Heart left ventricle (tissue), 16 donors: ENCODE data around the gene PRSS35. TPM values are rescaled to one million over a fixed set of nuclear protein-coding genes. Genes with fewer than 3 reads are reported as not detected.

Experiments used
- ATAC-seq, 4 donors: fragments of 200-7000 bp; cut with Tn5 transposase; one replicate each; pipeline ENCODE4 v1.9.1; 2020 to 2022; ENCODE audit warnings: moderate library complexity in 4 of 4, mild to moderate bottlenecking in 3 of 4, moderate number of reproducible peaks in 1 of 4
- DNase-seq, 5 donors: peaks; one replicate each; pipeline ENCODE4 v3.0.0-alpha.2; 2020
- H3K27ac ChIP-seq, 12 donors: fragments of 200-600 bp; sonication (generic) in 4 of 12; one replicate each; pipeline versions ENCODE4 v1.5.0 to v1.8.0; 2016 to 2022; ENCODE audit warnings: mild to moderate bottlenecking in 2 of 12
- H3K27me3 ChIP-seq, 9 donors: fragments of 200-600 bp; sonication (generic) in 2 of 9; one replicate each; pipeline versions ENCODE4 v1.5.1 to v1.8.0; 2016 to 2022; ENCODE audit warnings: mild to moderate bottlenecking in 3 of 9
- H3K36me3 ChIP-seq, 9 donors: fragments of 200-600 bp; sonication (generic) in 2 of 9; one replicate each; pipeline versions ENCODE4 v1.5.0 to v1.8.0; 2018 to 2022; ENCODE audit warnings: mild to moderate bottlenecking in 2 of 9
- H3K4me1 ChIP-seq, 12 donors: fragments of 200-600 bp; sonication (generic) in 4 of 12; one replicate each; pipeline versions ENCODE4 v1.5.0 to v1.8.0; 2016 to 2022; ENCODE audit warnings: mild to moderate bottlenecking in 3 of 12
- H3K4me3 ChIP-seq, 12 donors: fragments of 200-600 bp; sonication (generic) in 4 of 12; one replicate each; pipeline versions ENCODE4 v1.5.0 to v1.8.0; 2017 to 2022; ENCODE audit warnings: mild to moderate bottlenecking in 9 of 12, moderate library complexity in 4 of 12
- H3K9me3 ChIP-seq, 12 donors: fragments of 200-600 bp; sonication (generic) in 4 of 12; one replicate each; pipeline versions ENCODE4 v1.5.0 to v1.8.0; 2016 to 2022; ENCODE audit warnings: mild to moderate bottlenecking in 1 of 12
- POLR2A ChIP-seq, 2 donors: fragments of 450-650 bp; IDR thresholded peaks; one replicate each; pipeline ENCODE4 v1.6.1; 2017; ENCODE audit warnings: antibody characterized with exemption in 2 of 2, mild to moderate bottlenecking in 2 of 2, moderate library complexity in 2 of 2
- WGBS, 4 donors: extraction: QIAGEN DNeasy Blood & Tissue Kit in 2 of 4; methylation state at CpG; one replicate each; pipeline versions ENCODE4 v1.1.5 to v1.1.7; 2013 to 2018; 5-methylcytosine and 5-hydroxymethylcytosine counted together
- intact Hi-C, 10 donors: fragments of 100-400 bp; cut with DNase I; formaldehyde crosslinking; loops; one replicate each; pipeline versions ENCODE4 v1.11.1 to v1.14.2; 2022
- polyA plus RNA-seq, 2 donors: library from polyadenylated mRNA; stranded (reverse); fragments of 200-250 nt; gene quantifications; one replicate each; pipeline ENCODE4 v1.2.3, GENCODE V29; 2013
- total RNA-seq, 9 donors: library from RNA; depleted of rRNA in 2 of 9; stranded (reverse); fragments of >200 nt in 2 of 9; fragmentation: NEBNext Ultra II Directional in 3 of 9; extraction: Animal tissue kit (Norgen Biotek cat#: 25700) in 3 of 9; gene quantifications; one replicate each; pipeline versions ENCODE4 v1.1.0 to v1.2.4, GENCODE V29; 2016 to 2023
- TF ChIP-seq, protein P1 (sequence below), 12 donors: fragments of 200-600 bp; sonication (generic) in 4 of 12; IDR thresholded peaks; one replicate each; pipeline versions ENCODE4 v1.5.0 to v1.8.0; 2018 to 2022; ENCODE audit warnings: antibody characterized with exemption in 12 of 12, mild to moderate bottlenecking in 5 of 12
- donor health status: ischemic (EF 13 %, LVEDD 7.1; RV severe dilation, severe dysfunction).
- donor health status: healthy with polysubstance abuse.
- donor health status: DM: no; HTN: yes; CAD: no.
- donor health status: DM: no; HTN: no; CAD: no.
- donor health status: ischemic (EF 25% LVEDD 6.9; RV normal size, moderate dysfunction).
- donor health status: ischemic (EF 25% LVEDD 5.7; RV mildly dilated, moderate dysfunction).
- donor health status: healthy.
- donor health status: DM: yes; HTN: yes; CAD: no.
- donor health status: ischemic (EF 35%, LVEDD 5.7; RV mildly dilated, moderate dysfunction).
- donor health status: nonischemic (EF 11% LVEDD 7.7; RV severe dilation, severe dysfunction).
- donor health status: DM: yes; HTN: yes; CAD: no.
- donor health status: PGD.
- donor health status: ischemic (EF 29% LVEDD 5.4; RV normal size, mild dysfunction).
- donor health status: nonischemic (EF 23%, LVEDD 6.1; RV moderate dilation, normal function).

PRSS35 gene
- total and polyA plus RNA-seq, 11 donors = 0.08 to 0.75 (median 0.29) TPM; not detected in 5

DNA sequence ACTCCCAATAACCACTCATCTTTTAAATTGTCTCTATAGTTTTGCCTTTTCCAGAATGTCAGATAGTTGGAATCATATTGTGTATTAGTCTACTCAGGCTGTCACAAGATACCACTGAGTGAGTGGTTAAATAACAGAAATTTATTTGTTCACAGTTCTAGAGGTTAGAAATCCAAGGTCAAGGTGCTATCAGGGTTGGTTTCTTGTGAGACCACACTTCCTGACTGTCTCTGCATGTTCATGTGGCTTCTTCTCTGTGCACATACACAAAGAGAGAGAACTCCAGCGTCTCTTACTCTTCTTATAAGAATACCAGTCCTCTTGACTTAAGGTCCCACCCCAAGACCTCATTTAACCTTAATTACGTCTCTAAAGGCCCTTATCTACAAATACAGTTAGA is 23.9 kb upstream of the PRSS35 start:
- Histone ChIP-seq H3K9me3 (no peaks in the 10 kb centered on the region), H3K36me3 (no peaks in the 10 kb centered on the region), H3K27me3 (no peaks in the 10 kb centered on the region), H3K4me1 (no peaks in the 10 kb centered on the region), H3K27ac (no peak overlapping the region), H3K4me3 (no peak overlapping the region)
- no peak for TF ChIP-seq POLR2A (IDR thresholded peaks at IDR 0.05)
- TF ChIP-seq, protein P1, sequence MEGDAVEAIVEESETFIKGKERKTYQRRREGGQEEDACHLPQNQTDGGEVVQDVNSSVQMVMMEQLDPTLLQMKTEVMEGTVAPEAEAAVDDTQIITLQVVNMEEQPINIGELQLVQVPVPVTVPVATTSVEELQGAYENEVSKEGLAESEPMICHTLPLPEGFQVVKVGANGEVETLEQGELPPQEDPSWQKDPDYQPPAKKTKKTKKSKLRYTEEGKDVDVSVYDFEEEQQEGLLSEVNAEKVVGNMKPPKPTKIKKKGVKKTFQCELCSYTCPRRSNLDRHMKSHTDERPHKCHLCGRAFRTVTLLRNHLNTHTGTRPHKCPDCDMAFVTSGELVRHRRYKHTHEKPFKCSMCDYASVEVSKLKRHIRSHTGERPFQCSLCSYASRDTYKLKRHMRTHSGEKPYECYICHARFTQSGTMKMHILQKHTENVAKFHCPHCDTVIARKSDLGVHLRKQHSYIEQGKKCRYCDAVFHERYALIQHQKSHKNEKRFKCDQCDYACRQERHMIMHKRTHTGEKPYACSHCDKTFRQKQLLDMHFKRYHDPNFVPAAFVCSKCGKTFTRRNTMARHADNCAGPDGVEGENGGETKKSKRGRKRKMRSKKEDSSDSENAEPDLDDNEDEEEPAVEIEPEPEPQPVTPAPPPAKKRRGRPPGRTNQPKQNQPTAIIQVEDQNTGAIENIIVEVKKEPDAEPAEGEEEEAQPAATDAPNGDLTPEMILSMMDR (IDR thresholded peaks at IDR 0.05) = no peak
- ATAC-seq = no peak
- WGBS, 4 donors = 53 to 69% (median 58%) methylated on average over 2 of the region's 2 CpGs
- no peak for DNase-seq
- intact Hi-C loops = no loop called here

DNA sequence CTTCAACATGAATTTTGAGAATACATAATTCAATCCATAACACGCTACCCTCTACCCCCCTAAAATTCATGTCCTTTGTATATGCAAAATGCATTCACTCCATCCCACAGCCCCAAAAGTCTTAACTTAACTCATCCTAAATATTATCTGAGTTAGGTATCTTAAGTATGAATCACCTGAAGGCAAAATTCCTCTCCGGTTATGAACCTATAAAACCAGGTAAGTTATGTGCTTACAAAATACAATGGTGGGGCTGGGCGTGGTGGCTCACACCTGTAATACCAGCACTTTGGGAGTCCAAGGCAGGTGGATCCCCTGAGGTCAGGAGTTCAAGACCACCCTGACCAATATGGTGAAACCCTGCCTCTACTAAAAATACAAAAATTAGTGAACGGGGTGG is 23.5 kb upstream of the PRSS35 start:
- no peak for DNase-seq
- H3K27ac ChIP-seq = no peak overlapping the region
- WGBS, 4 donors = 75 to 92% (median 88%) methylated on average over 4 of the region's 4 CpGs
- no peak overlapping the region for H3K4me3 ChIP-seq
- no peaks in the 10 kb centered on the region for H3K9me3 ChIP-seq
- no peaks in the 10 kb centered on the region for H3K27me3 ChIP-seq
- TF ChIP-seq, protein P1 (IDR thresholded peaks at IDR 0.05) = no peak
- TF ChIP-seq POLR2A (IDR thresholded peaks at IDR 0.05) = no peak
- H3K36me3 ChIP-seq = no peaks in the 10 kb centered on the region
- H3K4me1 ChIP-seq = no peaks in the 10 kb centered on the region
- intact Hi-C loops = no loop called here
- no peak for ATAC-seq

DNA sequence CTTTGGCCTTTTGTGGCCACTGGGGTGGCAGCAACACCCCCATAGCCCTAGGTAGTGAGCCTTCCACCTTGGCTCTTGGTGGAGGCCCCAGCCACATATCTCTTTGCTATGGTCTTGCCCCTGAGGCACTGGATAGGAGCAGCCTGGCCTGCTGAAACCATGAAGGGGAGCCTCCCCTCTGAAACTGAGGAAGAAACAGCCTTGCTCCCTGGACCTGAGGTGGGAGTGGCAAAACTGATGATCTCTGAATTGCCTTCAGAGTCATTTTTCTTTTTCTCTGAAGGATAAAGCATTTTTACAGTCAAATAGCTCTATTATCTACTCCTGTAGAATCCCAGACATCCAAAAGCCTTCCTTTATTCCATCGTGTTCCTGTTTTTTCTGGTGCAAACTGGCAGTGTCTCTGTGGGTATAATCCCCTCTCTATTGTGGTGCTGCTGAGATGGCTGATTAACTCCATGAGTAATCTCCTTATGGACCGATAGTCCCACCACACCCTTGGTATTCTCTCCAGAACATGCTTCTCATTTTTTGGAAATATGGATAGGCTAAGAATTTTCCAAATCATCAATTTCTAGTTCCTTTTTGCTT is 22.0 kb upstream of the PRSS35 start:
- Histone ChIP-seq H3K27me3 (no peaks in the 10 kb centered on the region), H3K9me3 (no peaks in the 10 kb centered on the region), H3K27ac (no peak overlapping the region), H3K4me1 (no peaks in the 10 kb centered on the region), H3K36me3 (no peaks in the 10 kb centered on the region), H3K4me3 (no peak overlapping the region)
- DNase-seq (no peak), ATAC-seq (no peak)
- no peak for TF ChIP-seq POLR2A (IDR thresholded peaks at IDR 0.05)
- TF ChIP-seq, protein P1 (IDR thresholded peaks at IDR 0.05) = no peak
- WGBS, 4 donors = 75 to 79% (median 76%) methylated on average over 2 of the region's 2 CpGs
- intact Hi-C loops = no loop called here

DNA sequence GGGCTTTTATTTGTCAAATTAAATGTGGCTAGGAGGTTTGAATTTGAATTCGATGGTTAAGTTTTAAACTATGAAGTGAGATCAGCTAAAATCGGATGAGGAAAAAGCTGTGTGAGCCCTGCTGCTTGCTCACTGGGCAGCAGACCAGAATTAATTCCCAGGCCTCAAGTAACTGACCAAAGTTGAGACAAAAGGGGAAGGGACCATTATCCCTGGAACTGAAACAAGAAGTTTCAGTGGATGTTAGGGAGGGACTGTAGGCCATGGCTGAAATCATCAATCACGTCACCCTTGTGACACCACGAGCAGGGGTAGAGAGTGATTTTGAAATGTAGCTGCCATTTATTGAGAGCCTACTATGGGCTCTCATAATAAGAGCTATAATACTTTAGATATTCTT is 7.0 kb upstream of the PRSS35 start:
- Histone ChIP-seq H3K4me3 (no peak overlapping the region), H3K27ac (peak overlapping the region in 1 of 12 donors; percentile 8), H3K27me3 (no peaks in the 10 kb centered on the region), H3K36me3 (no peaks in the 10 kb centered on the region), H3K4me1 (peaks cover 0 to 13% (median 0%) of the 10 kb centered on the region in 12 donors), H3K9me3 (no peaks in the 10 kb centered on the region)
- intact Hi-C loops = no loop called here
- DNase-seq (peak in 3 of 5 donors; percentile 14 to 29 (median 20)), ATAC-seq (peak in 3 of 4 donors; percentile 45 to 73 (median 71))
- WGBS, 4 donors = 56 to 68% (median 58%) methylated on average over 4 of the region's 4 CpGs
- TF ChIP-seq POLR2A (IDR thresholded peaks at IDR 0.05) = no peak
- TF ChIP-seq, protein P1 (IDR thresholded peaks at IDR 0.05) = no peak
